A549 (cell line): ENCODE measurements around the gene CLDN18. TPM values are rescaled to one million over a fixed set of nuclear protein-coding genes. Genes with fewer than 3 reads are reported as not detected.

Source experiments
- ATAC-seq, 2 experiments: fragments of 200-7000 bp in 1 of 2; fragments of >200 bp in 1 of 2; cut with Nextera tagmentation in 1 of 2; cut with Tn5 transposase in 1 of 2; 3 replicates each; pipeline versions ENCODE4 v1.8.0 to v1.9.1; 2018 to 2020; ENCODE audit warnings: mild to moderate bottlenecking in 1 of 2, moderate library complexity in 1 of 2
- CTCF ChIA-PET: fragments of 300-600 bp; sonication (Branson Sonifier 250); formaldehyde crosslinking; extraction: SDS; loops from one replicate; lab custom pipeline; 2021; ENCODE audit warnings: antibody characterized with exemption, inconsistent platforms; lab: Yijun Ruan, JAX
- POLR2A ChIA-PET: fragments of 350-600 bp; formaldehyde crosslinking; extraction: SDS; loops from one replicate; lab custom pipeline; 2021; ENCODE audit warnings: antibody characterized with exemption, inconsistent platforms; lab: Yijun Ruan, JAX
- DNase-seq, 2 experiments: peaks; one replicate each; pipeline versions ENCODE4 v3.0.0 to v3.0.0-alpha.2; 2011 to 2016; ENCODE audit warnings: low read depth in 1 of 2, low spot score in 1 of 2
- FAIRE-seq: peaks from 2 replicates; lab custom pipeline; 2011; peaks lifted over from hg19 to GRCh38; lab: Jason Lieb, UNC
- H3K27ac ChIP-seq, 2 experiments: fragments of >200 bp; sonication (Bioruptor Twin); formaldehyde crosslinking; 3 replicates each; pipeline ENCODE4 v1.5.1; 2016 to 2017
- H3K4me1 ChIP-seq: fragments of >200 bp; sonication (Bioruptor Twin); formaldehyde crosslinking; 3 replicates; pipeline ENCODE4 v1.6.1; 2016
- H3K4me2 ChIP-seq: fragments of >200 bp; sonication (Bioruptor Twin); formaldehyde crosslinking; 3 replicates; pipeline ENCODE4 v1.6.1; 2016
- H3K4me3 ChIP-seq: fragments of >200 bp; sonication (Bioruptor Twin); formaldehyde crosslinking; 3 replicates; pipeline ENCODE4 v1.5.1; 2016
- H3K9me3 ChIP-seq: fragments of >200 bp; sonication (Bioruptor Twin); formaldehyde crosslinking; 3 replicates; pipeline ENCODE4 v1.6.1; 2016
- CBX2 ChIP-seq: fragments of 200-600 bp; sonication (generic); IDR thresholded peaks from 2 replicates; pipeline ENCODE4 v1.6.1; 2016; ENCODE audit warnings: low read depth, mild to moderate bottlenecking, borderline replicate concordance
- CBX8 ChIP-seq: fragments of 200-600 bp; sonication (generic); IDR thresholded peaks from 2 replicates; pipeline ENCODE4 v1.6.1; 2016
- EHF ChIP-seq: fragments of 250-450 bp; sonication (Bioruptor Pico); IDR thresholded peaks from 2 replicates; pipeline ENCODE4 v1.5.0; 2020; ENCODE audit warnings: mild to moderate bottlenecking
- ELK1 ChIP-seq: fragments of 150-350 bp; IDR thresholded peaks from 2 replicates; pipeline ENCODE4 v1.6.1; 2014; ENCODE audit warnings: low read depth, mild to moderate bottlenecking, low read length
- ESRRA ChIP-seq: fragments of 150-350 bp; IDR thresholded peaks from 2 replicates; pipeline ENCODE4 v1.6.1; 2014; ENCODE audit warnings: mild to moderate bottlenecking, low read length, borderline replicate concordance
- FOSB ChIP-seq: fragments of 250-450 bp; sonication (Bioruptor Pico); IDR thresholded peaks from 2 replicates; pipeline ENCODE4 v1.5.0; 2020; ENCODE audit warnings: mild to moderate bottlenecking, moderate library complexity
- GATA3 ChIP-seq: IDR thresholded peaks from 2 replicates; pipeline ENCODE4 v1.6.1; 2012; ENCODE audit warnings: borderline replicate concordance
- KDM1A ChIP-seq: fragments of 200-600 bp; sonication (generic); IDR thresholded peaks from 2 replicates; pipeline ENCODE4 v1.6.1; 2016; ENCODE audit warnings: low read depth, mild to moderate bottlenecking
- KDM5A ChIP-seq: fragments of 200-600 bp; sonication (generic); IDR thresholded peaks from 2 replicates; pipeline ENCODE4 v1.6.1; 2016; ENCODE audit warnings: antibody characterized with exemption, mild to moderate bottlenecking
- MAFK ChIP-seq: fragments of 450-650 bp; IDR thresholded peaks from 2 replicates; pipeline ENCODE4 v1.6.1; 2014; ENCODE audit not compliant: partially characterized antibody
- MAZ ChIP-seq: fragments of 150-350 bp; IDR thresholded peaks from 2 replicates; pipeline ENCODE4 v1.6.1; 2014; ENCODE audit warnings: antibody characterized with exemption, low read depth, low read length, borderline replicate concordance
- MYC ChIP-seq: IDR thresholded peaks from 2 replicates; pipeline ENCODE4 v1.6.1; 2012; ENCODE audit warnings: mild to moderate bottlenecking, inconsistent platforms, low read length, improper control_type of control experiment, borderline replicate concordance
- NFE2L2 ChIP-seq: fragments of 150-350 bp; conservative IDR thresholded peaks from 2 replicates; pipeline ENCODE4 v1.6.1; 2014; ENCODE audit warnings: low read length
- NPAS2 ChIP-seq: fragments of 250-450 bp; sonication (Bioruptor Pico); IDR thresholded peaks from 2 replicates; pipeline ENCODE4 v1.8.0; 2022; ENCODE audit warnings: mild to moderate bottlenecking, moderate library complexity, borderline replicate concordance
- NR3C1 ChIP-seq: fragments of >200 bp; sonication (Bioruptor Twin); formaldehyde crosslinking; IDR thresholded peaks from 3 replicates; pipeline ENCODE4 v1.6.1; 2017
- RFX5 ChIP-seq: fragments of 450-650 bp; IDR thresholded peaks from 2 replicates; pipeline ENCODE4 v1.7.1; 2014; ENCODE audit warnings: antibody characterized with exemption, mild to moderate bottlenecking, moderate library complexity
- SMC3 ChIP-seq: fragments of >200 bp; sonication (Bioruptor Twin); formaldehyde crosslinking; IDR thresholded peaks from 3 replicates; pipeline ENCODE4 v1.6.1; 2018; ENCODE audit warnings: inconsistent platforms
- SREBF2 ChIP-seq: fragments of 450-650 bp; IDR thresholded peaks from 2 replicates; pipeline ENCODE4 v1.6.1; 2014; ENCODE audit warnings: mild to moderate bottlenecking, moderate library complexity
- TFCP2L1 ChIP-seq: fragments of 250-450 bp; sonication (Bioruptor Pico); IDR thresholded peaks from 2 replicates; pipeline ENCODE4 v1.5.0; 2021; ENCODE audit warnings: mild to moderate bottlenecking
- ZSCAN20 ChIP-seq: fragments of 250-450 bp; sonication (Bioruptor Pico); IDR thresholded peaks from 2 replicates; pipeline ENCODE4 v1.8.0; 2022; ENCODE audit warnings: mild to moderate bottlenecking, moderate library complexity
- WGBS: methylation state at CpG from one replicate; pipeline ENCODE4 v1.1.6; 2017; ENCODE audit errors: missing lambda C conversion rate; 5-methylcytosine and 5-hydroxymethylcytosine counted together
- polyA plus RNA-seq, 4 experiments: library from polyadenylated mRNA; depleted of rRNA in 3 of 4; stranded (reverse); fragments of >200 nt; fragmentation: RNase III in 1 of 4; extraction: RNeasy Plus Mini Kit Qiagen cat#74134 plus additional on column Dnase treatment in 1 of 4; gene quantifications; 2 replicates in 3 of 4; 3 replicates in 1 of 4; pipeline ENCODE4 v1.2.3, GENCODE V29; 2011 to 2017
- TF ChIP-seq, protein P1 (sequence below): fragments of 450-650 bp; IDR thresholded peaks from 2 replicates; pipeline ENCODE4 v1.6.1; 2014; ENCODE audit warnings: antibody characterized with exemption

CLDN18 gene
- polyA plus RNA-seq, 2 of the 4 experiments (the other 2 are of a cell fraction), result not detected

DNA sequence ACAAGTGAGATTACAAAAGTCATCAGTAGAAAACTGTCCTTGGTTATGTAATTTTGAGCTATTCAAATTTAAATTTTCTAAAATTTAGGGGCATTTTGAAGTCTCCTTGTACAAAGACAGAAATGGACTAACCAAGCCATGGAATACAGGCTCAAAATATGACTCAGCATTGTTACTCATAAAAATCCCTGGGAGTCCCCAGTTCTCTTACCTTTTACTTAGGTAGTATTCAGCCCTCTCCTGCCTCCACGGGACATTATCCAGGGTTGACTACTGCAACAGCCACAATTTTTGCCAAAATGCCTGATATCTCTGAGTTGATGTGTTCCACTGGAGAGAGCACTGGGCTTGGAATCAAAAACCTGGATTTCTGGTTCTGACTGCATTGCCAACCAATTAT is 25.0 kb downstream of the CLDN18 start:
- Histone ChIP-seq H3K4me2 (no peak overlapping the region), H3K9me3 (no peaks in the 10 kb centered on the region), H3K4me1 (no peaks in the 10 kb centered on the region; the same call in 2 of the 3 replicates)
- FAIRE-seq (no peak), ATAC-seq (no peak)
- POLR2A ChIA-PET, result no interaction called here
- CTCF ChIA-PET, result no interaction called here
- WGBS, result 92% methylated on average over 1 of the region's 1 CpG
- TF ChIP-seq NPAS2 (CRISPR knock-in tag) (no peak), EHF (CRISPR knock-in tag) (no peak), GATA3 (no peak), NR3C1 (no peak), KDM5A (no peak), MYC (no peak), ELK1 (no peak), KDM1A (no peak), TFCP2L1 (no peak), NFE2L2 (no peak), CBX2 (no peak), SREBF2 (no peak), ESRRA (no peak), MAFK (no peak), CBX8 (no peak)
- TF ChIP-seq, protein P1, sequence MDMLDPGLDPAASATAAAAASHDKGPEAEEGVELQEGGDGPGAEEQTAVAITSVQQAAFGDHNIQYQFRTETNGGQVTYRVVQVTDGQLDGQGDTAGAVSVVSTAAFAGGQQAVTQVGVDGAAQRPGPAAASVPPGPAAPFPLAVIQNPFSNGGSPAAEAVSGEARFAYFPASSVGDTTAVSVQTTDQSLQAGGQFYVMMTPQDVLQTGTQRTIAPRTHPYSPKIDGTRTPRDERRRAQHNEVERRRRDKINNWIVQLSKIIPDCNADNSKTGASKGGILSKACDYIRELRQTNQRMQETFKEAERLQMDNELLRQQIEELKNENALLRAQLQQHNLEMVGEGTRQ, result no peak
- TF ChIP-seq, all 56 proteins: peak for 0
- Histone ChIP-seq H3K4me3 (no peak overlapping the region), H3K27ac (no peak overlapping the region)
- no peak for DNase-seq

GRCh38 chr3:138036572-138036971 is 26.6 kb downstream of the CLDN18 start:
- FAIRE-seq (no peak), ATAC-seq (no peak), DNase-seq (no peak)
- Histone ChIP-seq H3K4me2 (no peak overlapping the region), H3K27ac (no peak overlapping the region), H3K4me1 (no peaks in the 10 kb centered on the region; the same call in 2 of the 3 replicates), H3K4me3 (no peak overlapping the region), H3K9me3 (no peaks in the 10 kb centered on the region)
- WGBS, result 84% methylated on average over 3 of the region's 3 CpGs
- ChIA-PET CTCF (interaction anchor here (1.1 kb wide), 1 partner anchor 83 kb away, joined by 3 read pairs; no protein-coding TSS in a partner anchor), POLR2A (no interaction called here)
- TF ChIP-seq, protein P1, result no peak
- TF ChIP-seq FOSB (no peak), ELK1 (no peak), RFX5 (no peak), ZSCAN20 (CRISPR knock-in tag) (no peak), EHF (CRISPR knock-in tag) (no peak), TFCP2L1 (no peak), MAZ (no peak), SMC3 (no peak), GATA3 (no peak)
